Thymus (tissue), 11 donors: ENCODE measurements around the gene RASGEF1C. TPM values are rescaled to one million over a fixed set of nuclear protein-coding genes. Genes with fewer than 3 reads are reported as not detected.

Experiments used
- DNase-seq, 9 donors: peaks; one replicate each; pipeline ENCODE4 v3.0.0-alpha.2; 2013; ENCODE audit warnings: low spot score in 9 of 9, low read depth in 6 of 9, missing footprints in 1 of 9
- H3K27ac ChIP-seq, 2 donors: one replicate each; pipeline ENCODE4 v1.5.1; 2013; ENCODE audit warnings: control low read depth in 1 of 2, low read depth in 1 of 2, low read length in 1 of 2, mild to moderate bottlenecking in 1 of 2, moderate library complexity in 1 of 2
- H3K27me3 ChIP-seq, 2 donors: one replicate each; pipeline ENCODE4 v1.5.1; 2013; ENCODE audit warnings: low read length in 1 of 2; ENCODE audit not compliant: control insufficient read depth in 2 of 2, insufficient read depth in 1 of 2
- H3K36me3 ChIP-seq, 2 donors: one replicate each; pipeline ENCODE4 v1.5.1; 2013; ENCODE audit warnings: low read length in 1 of 2, mild to moderate bottlenecking in 1 of 2, moderate library complexity in 1 of 2; ENCODE audit not compliant: control insufficient read depth in 2 of 2, insufficient read depth in 2 of 2
- H3K4me1 ChIP-seq, 2 donors: one replicate each; pipeline ENCODE4 v1.5.1; 2013; ENCODE audit warnings: low read length in 2 of 2; ENCODE audit not compliant: control insufficient read depth in 2 of 2, insufficient read depth in 2 of 2
- H3K4me3 ChIP-seq, 2 donors: one replicate each; pipeline ENCODE4 v1.5.1; 2013; ENCODE audit warnings: low read length in 2 of 2, control low read depth in 1 of 2, mild to moderate bottlenecking in 1 of 2
- H3K9me3 ChIP-seq, 2 donors: one replicate each; pipeline ENCODE4 v1.5.1; 2013; ENCODE audit warnings: low read length in 1 of 2, mild to moderate bottlenecking in 1 of 2; ENCODE audit not compliant: control insufficient read depth in 2 of 2, insufficient read depth in 1 of 2
- WGBS: extraction: QIAGEN DNeasy Blood & Tissue Kit; methylation state at CpG from one replicate; pipeline ENCODE4 v1.1.7; 2013; 5-methylcytosine and 5-hydroxymethylcytosine counted together
- polyA plus RNA-seq: library from polyadenylated mRNA; stranded (reverse); fragments of 200-250 nt; gene quantifications from one replicate; pipeline ENCODE4 v1.2.3, GENCODE V29; 2013
- total RNA-seq: library from RNA; stranded (reverse); fragments of 120-200 nt; gene quantifications from one replicate; pipeline ENCODE4 v1.2.4, GENCODE V29; 2013
- donor health status: healthy.

RASGEF1C gene
- total and polyA plus RNA-seq, 2 donors = 0.11 TPM; not detected in 1

DNA sequence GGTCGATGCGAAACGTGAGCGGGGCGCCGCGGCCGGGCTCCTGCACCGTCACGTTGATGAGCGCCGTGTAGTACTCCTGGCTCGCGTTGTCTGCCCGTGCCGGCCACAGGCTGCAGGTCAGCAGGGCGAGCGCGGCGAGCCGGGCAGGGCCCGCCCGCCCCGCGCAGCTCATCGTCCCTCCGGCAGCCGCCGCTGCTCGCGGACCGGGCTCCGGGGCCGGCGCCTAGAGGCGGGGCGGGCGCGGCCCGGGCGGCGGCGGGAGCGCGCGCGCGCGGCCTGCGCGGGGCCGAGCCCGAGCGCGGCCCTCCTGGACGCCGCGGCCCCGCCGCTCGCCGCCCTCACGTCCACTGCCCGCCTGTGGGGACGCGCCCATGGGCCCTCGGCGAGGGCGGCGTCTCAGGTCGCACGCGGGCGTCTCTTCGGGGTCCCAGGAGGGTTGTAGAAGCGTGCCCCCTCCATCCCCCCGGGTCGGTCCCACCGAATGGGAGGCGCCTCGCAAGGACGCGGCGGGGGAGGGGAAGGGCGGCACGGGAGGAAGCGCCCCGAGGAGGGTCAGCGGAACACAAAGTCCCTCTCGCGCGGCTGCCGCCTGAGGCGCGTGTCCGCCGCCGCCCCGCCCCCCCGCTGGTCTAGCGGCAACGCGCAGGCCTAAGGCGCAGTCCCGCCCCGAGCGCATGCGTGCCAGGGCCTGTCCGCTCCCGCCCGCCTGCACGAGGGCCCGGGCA lies 137.3 kb downstream of the RASGEF1C start, which contains the start of gene RNF130:
Gene RNF130 (minus strand): TSS at position 229 of the 725 bp plus-strand sequence. CDS start 57 bp downstream, at position 172.
- Histone ChIP-seq H3K27me3 (peaks cover 37 to 43% of the 10 kb centered on the region in 2 donors), H3K9me3 (peaks cover 0 to 12% of the 10 kb centered on the region in 2 donors), H3K4me3 (peak within 1 kb of the TSS; percentile 58 to 77), H3K27ac (peak within 1 kb of the TSS; percentile 51 to 96), H3K36me3 (no peaks in the 10 kb centered on the region), H3K4me1 (peaks cover 6 to 12% of the 10 kb centered on the region in 2 donors)
- peak in 6 of 9 donors; percentile 39 to 79 (median 57) for DNase-seq
- under 1% methylated on average over 113 of the region's 113 CpGs for WGBS

DNA sequence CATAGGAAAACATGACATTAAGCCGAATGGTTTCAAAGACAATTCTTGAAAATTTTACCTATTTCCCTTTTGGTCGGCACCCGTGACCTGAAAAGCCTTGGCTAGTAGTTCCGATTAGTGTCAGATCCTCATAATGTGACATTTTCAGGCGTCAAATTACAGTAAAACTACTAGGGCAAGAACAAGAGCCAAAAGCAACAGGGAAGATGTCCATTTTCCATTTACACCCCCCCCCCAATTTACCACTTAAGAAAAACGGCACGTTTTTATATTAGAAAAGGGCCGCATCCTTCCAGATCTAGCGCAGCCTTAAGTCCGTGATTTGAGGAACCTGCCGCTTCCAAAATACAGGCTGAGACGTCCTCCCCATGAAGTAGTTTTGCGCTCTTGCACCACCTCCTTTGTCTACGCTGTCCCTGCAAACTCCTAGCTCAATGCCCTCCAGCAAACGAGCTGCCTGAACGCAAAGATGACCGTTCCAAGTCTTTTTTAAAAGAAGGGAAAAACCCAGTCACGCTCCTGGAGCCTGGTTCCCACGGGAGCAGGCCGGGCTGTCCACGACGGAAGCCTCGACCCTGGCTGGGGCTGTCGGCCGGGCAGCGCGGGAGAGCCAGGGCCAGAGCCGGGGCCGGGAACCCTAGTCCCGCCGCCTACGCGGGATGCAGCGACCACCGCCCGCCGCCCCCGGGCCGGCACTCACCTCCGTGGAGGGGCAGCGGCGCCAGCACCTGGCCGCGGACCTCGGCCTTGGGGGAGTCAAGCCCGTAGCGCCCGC lies 138.1 kb downstream of the RASGEF1C start:
- peak in 1 of 9 donors; percentile 28 for DNase-seq
- WGBS = 6% methylated on average over 48 of the region's 48 CpGs
- H3K36me3 ChIP-seq = no peaks in the 10 kb centered on the region
- peak overlapping the region; percentile 11 to 77 for H3K27ac ChIP-seq
- peaks cover 37 to 43% of the 10 kb centered on the region in 2 donors for H3K27me3 ChIP-seq
- H3K4me3 ChIP-seq = peak overlapping the region; percentile 49 to 77
- H3K9me3 ChIP-seq = peaks cover 0 to 12% of the 10 kb centered on the region in 2 donors
- peaks cover 6 to 12% of the 10 kb centered on the region in 2 donors for H3K4me1 ChIP-seq

GRCh38 chr5:180069589-180070247 lies 139.3 kb downstream of the RASGEF1C start:
- WGBS = 25% methylated on average over 9 of the region's 9 CpGs
- H3K27me3 ChIP-seq = peaks cover 37 to 40% of the 10 kb centered on the region in 2 donors
- peak in 1 of 9 donors; percentile 39 for DNase-seq
- H3K4me3 ChIP-seq = peak overlapping the region in 1 of 2 donors; percentile 77
- H3K9me3 ChIP-seq = peaks cover 0 to 12% of the 10 kb centered on the region in 2 donors
- H3K27ac ChIP-seq = no peak overlapping the region
- H3K36me3 ChIP-seq = no peaks in the 10 kb centered on the region
- peaks cover 6 to 12% of the 10 kb centered on the region in 2 donors for H3K4me1 ChIP-seq

- peaks cover 36 to 37% of the 10 kb centered on the region in 2 donors for H3K27me3 ChIP-seq
- no peaks in the 10 kb centered on the region for H3K36me3 ChIP-seq
- no peak overlapping the region for H3K4me3 ChIP-seq
- peaks cover 0 to 9% of the 10 kb centered on the region in 2 donors for H3K9me3 ChIP-seq
- DNase-seq = no peak
- H3K4me1 ChIP-seq = peaks cover 6 to 12% of the 10 kb centered on the region in 2 donors
- 88% methylated on average over 6 of the region's 6 CpGs for WGBS
- no peak overlapping the region for H3K27ac ChIP-seq
Observed at GRCh38 chr5:180068519-180069090, 140.4 kb downstream of the RASGEF1C start.

DNA sequence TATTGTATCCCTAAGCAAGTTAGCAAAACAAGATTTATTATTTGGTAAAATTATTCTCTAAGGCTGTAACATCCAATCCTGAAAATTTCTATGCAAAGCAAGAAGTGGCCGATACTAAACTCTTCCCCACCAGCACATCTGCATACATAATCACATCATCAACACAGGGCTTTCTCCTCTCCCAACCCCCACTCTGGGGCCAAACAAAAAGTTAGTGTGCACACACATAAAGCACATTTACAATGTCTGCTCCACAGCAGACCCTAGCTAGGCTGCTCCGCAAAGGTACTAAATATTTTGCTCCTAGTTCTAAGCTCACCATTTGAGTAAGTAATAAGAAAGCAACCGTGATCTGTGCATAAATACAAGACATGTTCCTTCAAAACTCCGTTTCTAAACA lies 141.0 kb downstream of the RASGEF1C start:
- Histone ChIP-seq H3K27ac (no peak overlapping the region), H3K4me3 (no peak overlapping the region), H3K9me3 (peaks cover 0 to 8% of the 10 kb centered on the region in 2 donors), H3K36me3 (no peaks in the 10 kb centered on the region), H3K27me3 (peaks cover 31 to 37% of the 10 kb centered on the region in 2 donors), H3K4me1 (peaks cover 6 to 12% of the 10 kb centered on the region in 2 donors)
- WGBS = 94% methylated on average over 4 of the region's 4 CpGs
- DNase-seq = no peak

- no peaks in the 10 kb centered on the region for H3K36me3 ChIP-seq
- 99% methylated on average over 7 of the region's 7 CpGs for WGBS
- no peaks in the 10 kb centered on the region for H3K4me1 ChIP-seq
- no peak for DNase-seq
- no peaks in the 10 kb centered on the region for H3K9me3 ChIP-seq
- no peak overlapping the region for H3K4me3 ChIP-seq
- H3K27me3 ChIP-seq = no peaks in the 10 kb centered on the region
- no peak overlapping the region for H3K27ac ChIP-seq
Observed at GRCh38 chr5:180060192-180060591, 148.8 kb downstream of the RASGEF1C start.

- Histone ChIP-seq H3K4me3 (no peak overlapping the region), H3K4me1 (no peaks in the 10 kb centered on the region), H3K9me3 (no peaks in the 10 kb centered on the region), H3K36me3 (no peaks in the 10 kb centered on the region), H3K27ac (no peak overlapping the region), H3K27me3 (no peaks in the 10 kb centered on the region)
- no peak for DNase-seq
- 96% methylated on average over 6 of the region's 6 CpGs for WGBS
Observed at GRCh38 chr5:180059326-180059725, 149.7 kb downstream of the RASGEF1C start.

- H3K27me3 ChIP-seq = no peaks in the 10 kb centered on the region
- DNase-seq = no peak
Observed at GRCh38 chr5:180056153-180056552, 152.9 kb downstream of the RASGEF1C start.

More at GRCh38 chr5:180056153-180056552, 152.9 kb downstream of the RASGEF1C start:
- whole genome bisulfite sequencing = 99% methylated on average over 1 of the region's 1 CpG
- Histone ChIP-seq H3K9me3 (no peaks in the 10 kb centered on the region), H3K27ac (no peak overlapping the region), H3K36me3 (no peaks in the 10 kb centered on the region), H3K4me1 (no peaks in the 10 kb centered on the region), H3K4me3 (no peak overlapping the region)
